ENCODE data around the gene PDXP. TPM values are rescaled to one million over a fixed set of nuclear protein-coding genes. Genes with fewer than 3 reads are reported as not detected.
A peak's percentile ranks its signal among the peaks of the same experiment; 100 is the strongest.

The PDXP gene
- total RNA-seq, 1 donor: 25.6 TPM

DNA sequence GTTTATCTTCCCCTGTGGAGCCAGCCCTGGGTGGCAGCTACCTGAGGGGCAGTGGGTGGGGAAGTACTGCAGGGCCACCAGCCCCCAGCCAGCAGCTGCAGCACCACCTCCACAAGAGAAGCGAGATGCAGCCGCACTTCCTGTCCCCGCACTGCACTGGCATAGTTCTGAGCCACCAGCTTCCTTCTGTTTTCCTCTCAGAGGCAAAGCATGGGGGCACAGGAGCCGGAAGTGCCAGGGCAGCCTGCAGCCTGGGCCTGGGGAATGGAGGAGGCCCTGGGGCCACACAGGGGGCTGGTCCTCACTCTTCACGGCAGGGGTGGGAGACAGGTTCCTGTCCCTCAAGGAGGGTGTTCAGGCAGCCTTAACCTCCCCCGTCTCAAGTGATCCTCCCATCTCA, 31.0 kb upstream of the PDXP start:
- DNase-seq (ENCODE audit: low read depth in 2 of 3, low spot score in 2 of 3): peak in 1 of 3 donors; percentile 62

DNA sequence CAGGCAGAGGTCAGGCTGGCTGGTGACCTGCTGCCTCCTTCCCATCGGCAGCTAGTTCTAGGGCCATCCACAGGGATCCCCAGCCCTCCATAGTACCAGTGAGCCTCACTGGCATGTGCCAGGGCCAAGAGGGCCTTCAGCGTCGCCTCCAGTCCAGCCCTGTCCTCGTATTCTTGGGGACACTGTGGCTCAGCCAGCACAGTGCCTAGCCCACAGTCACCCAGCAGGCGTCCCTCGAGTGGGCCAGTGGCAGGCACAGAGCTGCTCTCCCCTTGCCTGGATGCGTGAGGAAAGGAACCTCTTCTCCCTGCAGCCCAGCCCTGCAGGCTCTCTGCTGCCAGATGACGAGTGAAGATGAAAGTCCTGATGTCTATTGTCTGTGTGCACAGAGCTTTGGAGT, 29.7 kb upstream of the PDXP start:
- no peak for DNase-seq (ENCODE audit: low read depth in 2 of 3, low spot score in 2 of 3)

- DNase-seq (ENCODE audit: low read depth in 2 of 3, low spot score in 2 of 3): no peak
Observed at GRCh38 chr22:37629928-37630327, 28.6 kb upstream of the PDXP start.

GRCh38 chr22:37630839-37631435, 27.6 kb upstream of the PDXP start:
- DNase-seq (ENCODE audit: low read depth in 2 of 3, low spot score in 2 of 3): no peak

- no peak for DNase-seq (ENCODE audit: low read depth in 2 of 3, low spot score in 2 of 3)
Observed at GRCh38 chr22:37631448-37632173, 26.9 kb upstream of the PDXP start.

GRCh38 chr22:37632174-37633088, 26.1 kb upstream of the PDXP start:
- no peak for DNase-seq (ENCODE audit: low read depth in 2 of 3, low spot score in 2 of 3)

DNA sequence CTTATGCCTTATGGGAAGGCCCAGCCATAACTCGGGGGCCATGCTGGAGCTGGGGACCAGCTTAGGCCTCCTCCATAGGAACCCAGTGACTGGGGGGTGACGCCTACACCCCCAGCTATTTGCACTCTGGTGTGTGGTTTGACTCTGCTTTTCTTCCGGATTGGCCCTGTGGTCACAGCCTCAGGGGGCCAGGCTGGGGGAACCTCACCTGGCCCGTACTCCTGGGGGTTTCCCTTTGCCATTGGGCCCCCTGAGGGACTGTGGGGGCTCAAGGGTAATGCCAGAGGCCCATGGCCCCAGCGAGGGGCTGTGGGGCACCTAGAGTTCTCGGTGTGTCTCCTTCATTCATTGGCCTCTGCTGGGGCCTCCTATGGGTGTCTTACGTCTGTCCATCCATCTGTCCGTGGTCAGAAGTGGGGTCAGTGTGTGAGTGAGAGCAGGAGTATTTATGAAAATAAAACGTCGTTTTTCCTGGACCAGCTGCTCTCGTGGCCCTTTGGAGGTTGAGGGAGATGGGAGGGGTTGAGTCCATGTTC, 25.4 kb upstream of the PDXP start:
- DNase-seq (ENCODE audit: low read depth in 2 of 3, low spot score in 2 of 3): peak in 2 of 3 donors; percentile 61 to 75

- DNase-seq (ENCODE audit: low read depth in 2 of 3, low spot score in 2 of 3): peak in 2 of 3 donors; percentile 86 to 90
Observed at GRCh38 chr22:37633625-37634416, 24.7 kb upstream of the PDXP start.

- DNase-seq (ENCODE audit: low read depth in 2 of 3, low spot score in 2 of 3): peak in 1 of 3 donors; percentile 35
Observed at GRCh38 chr22:37634417-37634924, 24.1 kb upstream of the PDXP start.

GRCh38 chr22:37635157-37635556, 23.4 kb upstream of the PDXP start:
- DNase-seq (ENCODE audit: low read depth in 2 of 3, low spot score in 2 of 3): no peak

GRCh38 chr22:37636186-37636948, 22.2 kb upstream of the PDXP start:
- DNase-seq (ENCODE audit: low read depth in 2 of 3, low spot score in 2 of 3): peak in 2 of 3 donors; percentile 62 to 77

GRCh38 chr22:37636949-37637273, 21.6 kb upstream of the PDXP start:
- DNase-seq (ENCODE audit: low read depth in 2 of 3, low spot score in 2 of 3): no peak

DNA sequence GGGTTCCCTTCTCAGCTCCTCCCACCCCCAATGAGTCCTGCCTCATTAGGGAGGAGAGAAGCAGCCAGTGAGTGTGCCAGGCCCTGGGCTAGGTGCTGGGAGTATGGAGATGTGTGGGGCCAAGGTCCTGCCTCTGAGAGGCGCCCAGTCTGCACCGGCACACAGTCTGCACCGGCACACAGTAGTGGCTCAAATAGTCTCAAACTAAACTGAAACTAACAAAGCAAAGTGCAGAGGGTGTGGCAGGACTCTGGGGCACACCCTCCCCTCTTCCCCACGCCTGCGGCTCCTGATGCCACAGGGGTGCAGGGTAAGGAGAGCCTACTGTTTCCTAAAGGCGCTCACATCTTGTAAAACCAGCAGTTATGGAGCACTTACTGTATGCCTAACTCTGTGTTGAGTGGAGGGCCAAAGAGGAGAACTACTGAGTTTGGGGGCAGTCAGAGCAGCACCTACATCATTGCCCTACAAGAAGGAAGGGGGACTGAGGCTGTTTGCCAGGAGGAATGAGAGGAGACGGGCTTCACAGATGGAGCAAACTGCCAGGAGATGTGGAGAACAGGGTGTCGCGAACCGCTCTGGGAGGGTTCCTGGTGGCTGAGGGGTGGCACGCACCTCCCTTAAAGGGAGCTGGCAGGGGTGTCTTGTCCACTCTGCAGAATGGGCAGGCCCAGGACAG, 20.0 kb upstream of the PDXP start:
- DNase-seq (ENCODE audit: low read depth in 2 of 3, low spot score in 2 of 3): no peak

DNA sequence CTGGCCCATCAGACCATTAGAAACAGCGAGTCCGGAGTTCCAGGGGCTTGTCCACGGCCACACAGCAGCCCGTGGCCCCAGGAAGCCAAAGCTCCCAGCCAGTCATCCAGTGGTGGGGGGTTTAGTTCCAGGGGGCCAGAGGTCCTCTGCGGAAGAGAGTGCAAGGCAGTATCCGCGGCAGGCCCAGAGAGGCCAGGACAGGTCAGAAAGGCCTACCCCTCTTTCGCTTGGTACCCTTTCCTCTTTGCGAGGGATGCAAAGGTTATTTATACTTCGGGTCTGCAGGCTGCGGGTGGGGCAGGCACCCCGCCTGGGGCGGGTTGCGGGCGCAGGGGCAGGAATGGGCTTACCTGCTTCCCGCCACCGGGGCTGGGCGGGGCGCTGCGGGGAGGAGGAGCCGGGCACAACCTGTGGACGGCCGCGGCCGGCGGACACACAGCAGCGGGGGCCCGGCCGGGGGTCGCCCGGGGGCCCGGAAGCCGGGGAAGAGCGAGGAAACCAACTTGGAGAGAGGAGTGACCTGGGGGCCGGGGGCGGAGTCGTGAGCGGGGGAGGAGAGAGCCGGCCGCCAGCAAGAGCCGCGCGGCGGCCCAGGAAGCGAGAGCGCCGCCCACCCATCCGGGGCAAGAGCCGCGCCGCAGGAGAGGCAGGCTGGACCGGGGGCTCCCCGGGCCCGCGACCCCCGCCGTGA, 19.3 kb upstream of the PDXP start, which contains the start of gene SH3BP1:
Gene SH3BP1 (plus strand): TSS at position 600 of the 691 bp plus-strand sequence. CDS start 119 bp downstream, outside the sequence.
- DNase-seq (ENCODE audit: low read depth in 2 of 3, low spot score in 2 of 3): no peak

- DNase-seq (ENCODE audit: low read depth in 2 of 3, low spot score in 2 of 3): no peak
Observed at GRCh38 chr22:37639771-37640590, 18.5 kb upstream of the PDXP start.

- DNase-seq (ENCODE audit: low read depth in 2 of 3, low spot score in 2 of 3): no peak
Observed at GRCh38 chr22:37640591-37641560, 17.6 kb upstream of the PDXP start.
